ENCODE measurements around the gene LRSAM1. TPM values are rescaled to one million over a fixed set of nuclear protein-coding genes. Genes with fewer than 3 reads are reported as not detected.

Gene LRSAM1
- total and polyA plus RNA-seq, 2 of the 8 experiments (the other 6 are each of a cell fraction or from before 2014, with no cell fraction given): 9.7 to 18.3 TPM

DNA sequence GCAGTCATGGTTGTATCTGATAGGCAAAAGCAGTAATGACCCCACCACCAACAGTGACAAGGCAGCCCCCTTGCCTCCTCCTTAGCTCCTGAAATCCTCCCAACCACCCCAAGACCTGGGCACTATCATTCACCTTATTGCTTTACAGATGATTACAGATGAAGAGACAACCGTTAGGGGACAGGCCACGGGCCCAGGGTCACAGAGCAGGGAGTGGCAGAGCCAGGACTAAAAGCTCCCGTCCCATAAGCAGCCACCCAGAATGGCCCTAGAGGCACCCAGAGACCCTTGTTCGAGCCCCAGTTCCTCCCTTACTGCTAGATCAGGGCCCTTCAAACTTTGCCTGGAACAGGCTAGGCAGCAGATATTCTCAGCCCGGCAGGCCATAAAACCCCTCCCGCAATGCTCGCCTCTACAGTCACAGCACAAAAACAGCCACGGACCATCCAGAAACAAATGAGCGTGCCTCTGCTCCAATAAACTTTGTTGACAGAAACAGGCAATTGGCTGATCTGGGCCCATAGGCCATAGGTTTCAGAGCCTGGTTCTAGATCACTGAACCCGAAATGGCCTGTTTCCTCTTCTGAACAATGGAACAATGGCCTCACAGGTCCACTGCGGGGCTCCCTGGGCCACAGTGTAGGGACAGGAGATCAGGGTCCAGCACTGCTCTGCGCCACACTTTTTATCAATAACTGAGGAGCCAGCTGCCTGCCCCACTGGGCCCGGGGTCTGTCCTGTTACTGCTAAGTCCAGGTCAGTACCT is 67.0 kb downstream of the LRSAM1 start:
- Histone ChIP-seq H3K4me3 (ENCODE audit: extremely low read depth in 1 of 4, insufficient read depth in 2 of 4, low read depth in 3 of 4, low read length in 4 of 4) (no peak overlapping the region), H2BK12ac (ENCODE audit: low read depth, low read length) (no peak overlapping the region), H4K5ac (ENCODE audit: insufficient read length, low read depth, low read length) (no peak overlapping the region), H2BK20ac (ENCODE audit: low read length) (no peak overlapping the region), H4K8ac (ENCODE audit: extremely low read depth, insufficient read depth, low read length) (no peak overlapping the region), H3K79me1 (ENCODE audit: low read depth, low read length) (no peaks in the 10 kb centered on the region), H3K4me2 (ENCODE audit: insufficient read depth in 1 of 2, low read depth in 2 of 2, low read length in 2 of 2) (no peak overlapping the region), H3K14ac (ENCODE audit: insufficient read length) (no peak overlapping the region), H3K23me2 (ENCODE audit: low read depth, low read length) (no peaks in the 10 kb centered on the region), H4K20me1 (replicated peaks in 1 of 2; ENCODE audit: control insufficient read depth in 1 of 2, insufficient read depth in 2 of 2, low read length in 2 of 2) (no peaks in the 10 kb centered on the region), H4K91ac (replicated peaks; ENCODE audit: insufficient read length, low read length) (no peak overlapping the region), H3K27ac (ENCODE audit: low read depth, low read length) (no peak overlapping the region), H3K4me1 (replicated peaks in 1 of 4; ENCODE audit: control insufficient read depth in 3 of 4, insufficient read depth in 4 of 4, low read length in 3 of 4) (peaks cover 2 to 7% (median 5%) of the 10 kb centered on the region in 4 experiments; a peak in 5 of 7 replicates), H3K4ac (replicated peaks; ENCODE audit: insufficient read length, low read depth, low read length) (no peak overlapping the region), H3K36me3 (ENCODE audit: control insufficient read depth in 2 of 4, insufficient read depth in 4 of 4, low read length in 3 of 4) (peaks cover 0 to 21% (median 11%) of the 10 kb centered on the region in 4 experiments; a peak in 5 of 8 replicates), H3K79me2 (ENCODE audit: control insufficient read depth in 1 of 2, insufficient read depth in 2 of 2, low read length in 2 of 2) (no peaks in the 10 kb centered on the region), H3K23ac (ENCODE audit: insufficient read length) (no peak overlapping the region), H2BK15ac (ENCODE audit: low read length) (no peak overlapping the region), H2BK5ac (ENCODE audit: low read depth, low read length) (no peak overlapping the region), H2AFZ (ENCODE audit: low read length) (no peak overlapping the region), H3K27me3 (replicated peaks in 1 of 4; ENCODE audit: control insufficient read depth in 3 of 4, extremely low read depth in 1 of 4, insufficient read depth in 3 of 4, low read length in 3 of 4) (no peaks in the 10 kb centered on the region), H2BK120ac (replicated peaks; ENCODE audit: low read depth, low read length) (no peak overlapping the region), H3K18ac (ENCODE audit: extremely low read depth, low read length) (no peak overlapping the region), H3K56ac (replicated peaks; ENCODE audit: insufficient read length, low read depth, low read length) (no peak overlapping the region), H3K9me3 (ENCODE audit: insufficient read depth in 2 of 2, low read depth in 1 of 2, low read length in 1 of 2) (peaks cover 7 to 14% of the 10 kb centered on the region in 2 experiments), H2AK5ac (ENCODE audit: low read depth, low read length) (no peak overlapping the region), H3K9ac (replicated peaks in 1 of 4; ENCODE audit: extremely low read depth in 1 of 4, low read depth in 3 of 4, low read length in 3 of 4) (no peak overlapping the region)
- WGBS, 2 experiments (ENCODE audit: extremely low coverage in 1 of 2, insufficient coverage in 1 of 2, insufficient read length in 1 of 2, insufficient replicate concordance in 2 of 2, low coverage in 1 of 2, low lambda C conversion rate in 2 of 2, missing lambda C conversion rate in 1 of 2): 90% methylated on average over 13 of the region's 13 CpGs; no CpG with 5 or more reads in 1 of the 2 experiments
- FAIRE-seq: no peak
- CTCF ChIA-PET (ENCODE audit: partially characterized antibody): interaction anchor here (0.7 to 6.2 kb wide), 12 partner anchors 10 to 72 kb away, joined by 3 to 32 read pairs (median 6); no protein-coding TSS in a partner anchor
- POLR2A ChIA-PET (ENCODE audit: partially characterized antibody): no interaction called here
- DNase-seq (ENCODE audit: low read depth in 1 of 2, low spot score in 2 of 2): no peak
- TF ChIP-seq TAF1 (IDR thresholded peaks at IDR 0.05; ENCODE audit: low read depth, low read length) (no peak), EGR1 (IDR thresholded peaks at IDR 0.05; ENCODE audit: borderline replicate concordance, low read depth, low read length) (no peak), JUN (IDR thresholded peaks at IDR 0.05; ENCODE audit: low read depth, low read length) (no peak), SIX5 (IDR thresholded peaks at IDR 0.05; ENCODE audit: low read depth, low read length) (no peak), CBX5 (IDR thresholded peaks at IDR 0.05; ENCODE audit: low read depth, low read length) (no peak), EP300 (IDR thresholded peaks at IDR 0.05; ENCODE audit: borderline replicate concordance in 1 of 2, low read depth in 2 of 2, low read length in 2 of 2) (no peak), CREB1 (IDR thresholded peaks at IDR 0.05) (no peak), SP1 (IDR thresholded peaks at IDR 0.05; ENCODE audit: low read depth, low read length) (no peak), GTF2F1 (IDR thresholded peaks at IDR 0.05; ENCODE audit: borderline replicate concordance, low read depth, low read length) (no peak), RAD21 (IDR thresholded peaks at IDR 0.05 in 1 of 2, conservative IDR thresholded peaks at IDR 0.05 in 1 of 2; ENCODE audit: low read depth in 2 of 2, low read length in 2 of 2) (no peak), CHD1 (IDR thresholded peaks at IDR 0.05; ENCODE audit: low read depth, low read length) (no peak), JUND (IDR thresholded peaks at IDR 0.05; ENCODE audit: low read length) (no peak)
- TF ChIP-seq, protein P1, sequence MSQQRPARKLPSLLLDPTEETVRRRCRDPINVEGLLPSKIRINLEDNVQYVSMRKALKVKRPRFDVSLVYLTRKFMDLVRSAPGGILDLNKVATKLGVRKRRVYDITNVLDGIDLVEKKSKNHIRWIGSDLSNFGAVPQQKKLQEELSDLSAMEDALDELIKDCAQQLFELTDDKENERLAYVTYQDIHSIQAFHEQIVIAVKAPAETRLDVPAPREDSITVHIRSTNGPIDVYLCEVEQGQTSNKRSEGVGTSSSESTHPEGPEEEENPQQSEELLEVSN (IDR thresholded peaks at IDR 0.05): no peak

Measured in H1 (cell line).